Measurements from ENCODE around the gene PTPN14. TPM values are rescaled to one million over a fixed set of nuclear protein-coding genes. Genes with fewer than 3 reads are reported as not detected.

The PTPN14 gene
- total and polyA plus RNA-seq, 2 of the 8 experiments (the other 6 are each of a cell fraction or from before 2014, with no cell fraction given), result 14.4 to 93.6 TPM

- H3K9me3 ChIP-seq (ENCODE audit: insufficient read depth in 2 of 2, low read depth in 1 of 2, low read length in 1 of 2), result no peaks in the 10 kb centered on the region
- H4K5ac ChIP-seq (ENCODE audit: insufficient read length, low read depth, low read length), result no peak overlapping the region
- no peak overlapping the region for H3K14ac ChIP-seq (ENCODE audit: insufficient read length)
- no peak overlapping the region for H3K4me2 ChIP-seq (ENCODE audit: insufficient read depth in 1 of 2, low read depth in 2 of 2, low read length in 2 of 2)
- H3K4me1 ChIP-seq (replicated peaks in 1 of 4; ENCODE audit: control insufficient read depth in 3 of 4, insufficient read depth in 4 of 4, low read length in 3 of 4), result peaks cover 7 to 15% (median 13%) of the 10 kb centered on the region in 4 experiments
- H2BK15ac ChIP-seq (ENCODE audit: low read length), result no peak overlapping the region
- no peaks in the 10 kb centered on the region for H3K27me3 ChIP-seq (replicated peaks in 1 of 4; ENCODE audit: control insufficient read depth in 3 of 4, extremely low read depth in 1 of 4, insufficient read depth in 3 of 4, low read length in 3 of 4)
- H4K8ac ChIP-seq (ENCODE audit: extremely low read depth, insufficient read depth, low read length), result no peak overlapping the region
- CTCF ChIA-PET (ENCODE audit: partially characterized antibody), result interaction anchor here (0.6 to 1.6 kb wide), 5 partner anchors 9 to 131 kb away, joined by 3 to 6 read pairs (median 3); no protein-coding TSS in a partner anchor
- peaks cover 11% of the 10 kb centered on the region; the same call in 1 of the 2 replicates for H3K79me1 ChIP-seq (ENCODE audit: low read depth, low read length)
- WGBS, 2 experiments (ENCODE audit: extremely low coverage in 1 of 2, insufficient coverage in 1 of 2, insufficient read length in 1 of 2, insufficient replicate concordance in 2 of 2, low coverage in 1 of 2, low lambda C conversion rate in 2 of 2, missing lambda C conversion rate in 1 of 2), result 89% methylated on average over 2 of the region's 2 CpGs; no CpG with 5 or more reads in 1 of the 2 experiments
- no peak overlapping the region for H3K23ac ChIP-seq (ENCODE audit: insufficient read length)
- POLR2A ChIA-PET (ENCODE audit: partially characterized antibody), result no interaction called here
- no peak overlapping the region for H4K91ac ChIP-seq (replicated peaks; ENCODE audit: insufficient read length, low read length)
- no peak overlapping the region for H3K27ac ChIP-seq (ENCODE audit: low read depth, low read length)
- no peak for FAIRE-seq
- no peak overlapping the region for H3K18ac ChIP-seq (ENCODE audit: extremely low read depth, low read length)
- peaks cover 0 to 70% of the 10 kb centered on the region in 2 experiments; a peak in 2 of 4 replicates for H3K79me2 ChIP-seq (ENCODE audit: control insufficient read depth in 1 of 2, insufficient read depth in 2 of 2, low read length in 2 of 2)
- no peaks in the 10 kb centered on the region for H4K20me1 ChIP-seq (replicated peaks in 1 of 2; ENCODE audit: control insufficient read depth in 1 of 2, insufficient read depth in 2 of 2, low read length in 2 of 2)
- H3K36me3 ChIP-seq (ENCODE audit: control insufficient read depth in 2 of 4, insufficient read depth in 4 of 4, low read length in 3 of 4), result peaks cover 0 to 3% (median 2%) of the 10 kb centered on the region in 4 experiments; a peak in 1 of 8 replicates
- H2BK12ac ChIP-seq (ENCODE audit: low read depth, low read length), result no peak overlapping the region
- no peak overlapping the region for H2BK5ac ChIP-seq (ENCODE audit: low read depth, low read length)
- H3K4ac ChIP-seq (replicated peaks; ENCODE audit: insufficient read length, low read depth, low read length), result no peak overlapping the region
- H3K9ac ChIP-seq (replicated peaks in 1 of 4; ENCODE audit: extremely low read depth in 1 of 4, low read depth in 3 of 4, low read length in 3 of 4), result no peak overlapping the region
- no peak for DNase-seq (ENCODE audit: low read depth in 1 of 2, low spot score in 2 of 2)
- no peak overlapping the region for H2BK120ac ChIP-seq (replicated peaks; ENCODE audit: low read depth, low read length)
- peaks cover 4% of the 10 kb centered on the region; the same call in 1 of the 2 replicates for H3K23me2 ChIP-seq (ENCODE audit: low read depth, low read length)
- H3K56ac ChIP-seq (replicated peaks; ENCODE audit: insufficient read length, low read depth, low read length), result no peak overlapping the region
- H2AK5ac ChIP-seq (ENCODE audit: low read depth, low read length), result no peak overlapping the region
- no peak overlapping the region for H3K4me3 ChIP-seq (ENCODE audit: extremely low read depth in 1 of 4, insufficient read depth in 2 of 4, low read depth in 3 of 4, low read length in 4 of 4)
- H2AFZ ChIP-seq (ENCODE audit: low read length), result no peak overlapping the region
- H2BK20ac ChIP-seq (ENCODE audit: low read length), result no peak overlapping the region
- TF ChIP-seq BRCA1 (IDR thresholded peaks at IDR 0.05; ENCODE audit: low read depth, low read length) (no peak), FOSL1 (IDR thresholded peaks at IDR 0.05; ENCODE audit: insufficient read depth, low read depth, low read length) (no peak), MAFK (IDR thresholded peaks at IDR 0.05; ENCODE audit: low read depth, low read length) (no peak), SRF (IDR thresholded peaks at IDR 0.05; ENCODE audit: low read depth, low read length) (no peak), EP300 (IDR thresholded peaks at IDR 0.05; ENCODE audit: borderline replicate concordance in 1 of 2, low read depth in 2 of 2, low read length in 2 of 2) (no peak)
Measured at GRCh38 chr1:214462882-214463281, 88.5 kb downstream of the PTPN14 start.
